K562 (cell line): ENCODE data around the gene MYL3. TPM values are rescaled to one million over a fixed set of nuclear protein-coding genes. Genes with fewer than 3 reads are reported as not detected.

Experiments used
- ATAC-seq: fragments of 200-7000 bp; cut with Tn5 transposase; 3 replicates; pipeline ENCODE4 v1.9.1; 2020; ENCODE audit warnings: moderate library complexity
- BruUV-seq: library from RNA; stranded (reverse); fragments of 400-500 nt; replicated peaks from 2 replicates; lab custom pipeline; 2021; lab: Mats Ljungman, UMichigan
- CTCF ChIA-PET: fragments of 300-600 bp; formaldehyde crosslinking; extraction: SDS; loops from one replicate; lab custom pipeline; 2021; ENCODE audit warnings: low intra/inter-chr PET ratio; lab: Yijun Ruan, JAX
- POLR2A ChIA-PET: fragments of 300-600, 350-650 bp; sonication (Branson Sonifier 250); formaldehyde crosslinking; extraction: SDS; loops from one replicate; lab custom pipeline; 2021; ENCODE audit warnings: antibody characterized with exemption, inconsistent platforms; lab: Yijun Ruan, JAX
- DNase-seq, 4 experiments: peaks; one replicate each; pipeline versions ENCODE4 v3.0.0 to v3.0.0-alpha.2; 2011 to 2018; ENCODE audit warnings: low spot score in 3 of 4, mixed read lengths in 3 of 4; ENCODE audit errors: extremely low read depth in 1 of 4
- FAIRE-seq: peaks from 2 replicates; lab custom pipeline; 2011; peaks lifted over from hg19 to GRCh38; lab: Jason Lieb, UNC
- H2AFZ ChIP-seq: 2 replicates; pipeline ENCODE4 v1.6.0; 2011; ENCODE audit warnings: low read depth, low read length, control low read depth, inconsistent platforms
- H3K27ac ChIP-seq: fragments of 200-600 bp; 3 replicates; pipeline ENCODE4 v1.8.0; 2011; ENCODE audit warnings: low read depth, mild to moderate bottlenecking, control low read depth, inconsistent platforms, low read length, moderate library complexity, mixed read lengths; ENCODE audit errors: extremely low read depth
- H3K27me3 ChIP-seq, 2 experiments: fragments of 300-600 bp in 1 of 2; 2 replicates in 1 of 2; 3 replicates in 1 of 2; pipeline versions ENCODE4 v1.6.0 to v1.8.0; 2011; ENCODE audit warnings: inconsistent platforms in 2 of 2, low read length in 2 of 2, mild to moderate bottlenecking in 1 of 2, mixed read lengths in 1 of 2, moderate library complexity in 1 of 2; ENCODE audit not compliant: control insufficient read depth in 2 of 2, insufficient read depth in 2 of 2
- H3K36me3 ChIP-seq: fragments of 300-600 bp; 3 replicates; pipeline ENCODE4 v1.8.0; 2011; ENCODE audit warnings: mild to moderate bottlenecking, low read length, inconsistent platforms; ENCODE audit not compliant: control insufficient read depth, insufficient read depth
- H3K4me1 ChIP-seq, 2 experiments: fragments of 200-600 bp in 1 of 2; replicated peaks in 1 of 2; 2 replicates in 1 of 2; 3 replicates in 1 of 2; pipeline versions ENCODE4 v1.5.1 to v1.8.0; 2011; ENCODE audit warnings: inconsistent platforms in 2 of 2, low read length in 2 of 2, mild to moderate bottlenecking in 1 of 2, mixed read lengths in 1 of 2, moderate library complexity in 1 of 2; ENCODE audit not compliant: control insufficient read depth in 2 of 2, insufficient read depth in 2 of 2
- H3K4me2 ChIP-seq: 2 replicates; pipeline ENCODE4 v1.6.1; 2011; ENCODE audit warnings: low read length, control low read depth, inconsistent platforms, mixed read lengths; ENCODE audit not compliant: insufficient read depth
- H3K4me3 ChIP-seq: fragments of 200-600 bp; sonication (generic), shearing (Covaris generic); 2 replicates; pipeline ENCODE4 v1.5.1; 2016; ENCODE audit warnings: control low read depth, inconsistent platforms
- H3K79me2 ChIP-seq: fragments of 200-600 bp; 3 replicates; pipeline ENCODE4 v1.8.0; 2011; ENCODE audit warnings: low read length, inconsistent platforms; ENCODE audit not compliant: control insufficient read depth, insufficient read depth
- H3K9ac ChIP-seq, 2 experiments: 2 replicates each; pipeline versions ENCODE4 v1.6.0 to v1.6.1; 2011; ENCODE audit warnings: low read depth in 2 of 2, low read length in 2 of 2, control low read depth in 1 of 2, inconsistent platforms in 1 of 2, mild to moderate bottlenecking in 1 of 2, mixed read lengths in 1 of 2; ENCODE audit not compliant: insufficient read depth in 1 of 2
- H3K9me1 ChIP-seq: one replicate; pipeline ENCODE4 v1.6.0; 2011; ENCODE audit warnings: inconsistent platforms, mild to moderate bottlenecking, low read length, moderate library complexity; ENCODE audit not compliant: control insufficient read depth, insufficient read depth
- H3K9me3 ChIP-seq: replicated peaks from 2 replicates; pipeline ENCODE4 v1.5.1; 2011; ENCODE audit warnings: low read depth, low read length, inconsistent platforms; ENCODE audit not compliant: control insufficient read depth, insufficient read depth
- H4K20me1 ChIP-seq: replicated peaks from 2 replicates; pipeline ENCODE4 v1.6.1; 2011; ENCODE audit warnings: low read length, inconsistent platforms, mixed read lengths; ENCODE audit not compliant: control insufficient read depth, insufficient read depth
- ATF7 ChIP-seq: fragments of 450-650 bp; IDR thresholded peaks from 2 replicates; pipeline ENCODE4 v1.7.1; 2014; ENCODE audit warnings: mild to moderate bottlenecking, moderate library complexity
- COPS2 ChIP-seq: fragments of 450-650 bp; conservative IDR thresholded peaks from 2 replicates; pipeline ENCODE4 v1.6.1; 2016; ENCODE audit warnings: mild to moderate bottlenecking, moderate library complexity
- FOXJ3 ChIP-seq: sonication (generic); formaldehyde crosslinking; IDR thresholded peaks from 2 replicates; pipeline ENCODE4 v1.4.0; 2020; ENCODE audit warnings: mild to moderate bottlenecking, missing genetic modification reagents
- KLF1 ChIP-seq: fragments of 450-650 bp; IDR thresholded peaks from 2 replicates; pipeline ENCODE4 v1.6.1; 2016; ENCODE audit warnings: missing genetic modification characterization, missing compliant biosample characterization
- NCOA4 ChIP-seq: fragments of 450-650 bp; IDR thresholded peaks from 2 replicates; pipeline ENCODE4 v1.6.1; 2018; ENCODE audit warnings: mild to moderate bottlenecking; ENCODE audit not compliant: partially characterized antibody
- NR2F6 ChIP-seq: fragments of 450-650 bp; formaldehyde crosslinking; IDR thresholded peaks from 2 replicates; pipeline ENCODE4 v1.4.0; 2020; ENCODE audit warnings: mild to moderate bottlenecking
- RNF2 ChIP-seq: sonication (generic); IDR thresholded peaks from 2 replicates; pipeline ENCODE4 v1.6.1; 2016
- SMARCA5 ChIP-seq: fragments of 450-650 bp; IDR thresholded peaks from 2 replicates; pipeline ENCODE4 v1.6.1; 2016
- ZNF239 ChIP-seq: fragments of 250-450 bp; sonication (Bioruptor Pico); IDR thresholded peaks from 2 replicates; pipeline ENCODE4 v1.4.0; 2020; ENCODE audit warnings: mild to moderate bottlenecking
- ZNF561 ChIP-seq: fragments of 450-650 bp; formaldehyde crosslinking; conservative IDR thresholded peaks from 2 replicates; pipeline ENCODE4 v1.4.0; 2020; ENCODE audit warnings: mild to moderate bottlenecking, moderate library complexity
- WGBS: fragments of 100-300 bp; shearing (Covaris generic); methylation state at CpG from one replicate; pipeline ENCODE4 v1.1.6; 2016; ENCODE audit warnings: low coverage, mixed read lengths; ENCODE audit not compliant: insufficient coverage; ENCODE audit errors: missing lambda C conversion rate; 5-methylcytosine and 5-hydroxymethylcytosine counted together
- in situ Hi-C: fragments of 300-500 bp; cut with MboI; formaldehyde crosslinking; loops from 4 replicates; pipeline ENCODE4 v1.15.0; 2018; ENCODE audit warnings: inconsistent platforms, mixed read lengths
- intact Hi-C: fragments of 100-400 bp; cut with micrococcal nuclease; formaldehyde crosslinking; loops from 2 replicates; pipeline ENCODE4 v1.14.2; 2022
- polyA plus RNA-seq, 8 experiments: library from polyadenylated mRNA; depleted of rRNA in 4 of 8; stranded (reverse) in 5 of 8; unstranded in 3 of 8; fragments of >200 nt; fragmentation: Nextera tagmentation in 2 of 8; fragmentation: Illumina TruSeq in 1 of 8; extraction: Ambion mirVana in 2 of 8; extraction: Trizol in 1 of 8; gene quantifications; 2 replicates each; pipeline versions ENCODE4 v1.2.1 to v1.2.3, GENCODE V29; 2011 to 2014; ENCODE audit warnings: inconsistent platforms in 1 of 8, missing spikeins in 1 of 8
- total RNA-seq, 7 experiments: library from RNA; depleted of rRNA in 6 of 7; stranded (reverse); fragments of >200 nt in 6 of 7; fragmentation: Illumina TruSeq in 2 of 7; extraction: Trizol in 2 of 7; gene quantifications; 2 replicates each; pipeline versions ENCODE4 v1.2.1 to v1.2.3, GENCODE V29; 2011 to 2021; ENCODE audit warnings: low replicate concordance in 1 of 7
- TF ChIP-seq, protein P1 (sequence below): sonication (generic); formaldehyde crosslinking; IDR thresholded peaks from 2 replicates; pipeline ENCODE4 v1.9.0; 2022; ENCODE audit warnings: mild to moderate bottlenecking, missing genetic modification reagents
- TF ChIP-seq, protein P2 (sequence below), 2 experiments: fragments of 250-450 bp in 1 of 2; fragments of 450-650 bp in 1 of 2; sonication (Bioruptor Pico) in 1 of 2; IDR thresholded peaks; 2 replicates each; pipeline versions ENCODE4 v1.6.1 to v1.8.0; 2016 to 2021; ENCODE audit warnings: mild to moderate bottlenecking in 2 of 2, moderate library complexity in 2 of 2, missing compliant biosample characterization in 1 of 2, missing genetic modification characterization in 1 of 2
- TF ChIP-seq, protein P3 (sequence below), 2 experiments: fragments of 450-650 bp; conservative IDR thresholded peaks; 2 replicates each; pipeline ENCODE4 v1.6.1; 2017; ENCODE audit warnings: mild to moderate bottlenecking in 2 of 2, moderate library complexity in 2 of 2

Gene MYL3
- total and polyA plus RNA-seq, 9 of the 15 experiments (the other 6 are each of a cell fraction or from before 2014, with no cell fraction given), result 0.14 to 0.45 TPM; not detected in 7

DNA sequence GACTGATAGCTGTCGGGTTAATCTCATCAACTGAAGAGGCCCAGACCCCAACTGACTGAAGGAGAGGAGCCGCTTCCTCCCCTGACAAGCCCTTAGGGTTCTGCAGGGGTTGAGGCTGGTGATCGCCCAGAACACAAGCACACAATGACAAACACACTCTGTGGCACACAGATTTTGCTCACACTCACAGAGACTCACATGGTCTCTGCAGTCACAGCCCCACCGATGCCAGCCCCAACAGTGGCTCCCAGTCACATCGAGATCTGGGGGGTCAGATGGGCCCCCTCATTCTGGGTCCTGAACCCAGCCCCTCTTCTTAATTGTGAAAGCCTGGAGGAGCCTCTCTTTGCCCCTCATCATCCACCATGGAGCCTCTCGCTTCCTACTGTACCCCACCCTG, 31.0 kb upstream of the MYL3 start:
- ATAC-seq (no peak), DNase-seq (no peak), FAIRE-seq (no peak)
- in situ Hi-C loops, result no loop called here
- Histone ChIP-seq H3K4me3 (no peak overlapping the region), H2AFZ (no peak overlapping the region), H3K9me1 (no peaks in the 10 kb centered on the region), H3K36me3 (no peaks in the 10 kb centered on the region), H3K27me3 (peaks cover 20 to 62% of the 10 kb centered on the region in 2 experiments; a peak in 4 of 5 replicates), H4K20me1 (peaks cover 36% of the 10 kb centered on the region), H3K9me3 (no peaks in the 10 kb centered on the region), H3K4me1 (peaks cover 0 to 38% of the 10 kb centered on the region in 2 experiments; a peak in 3 of 5 replicates), H3K9ac (no peak overlapping the region), H3K79me2 (no peaks in the 10 kb centered on the region), H3K4me2 (no peak overlapping the region), H3K27ac (no peak overlapping the region)
- intact Hi-C loops, result no loop called here
- ChIA-PET POLR2A (no interaction called here), CTCF (interaction anchor here (1.3 to 3.2 kb wide), 3 partner anchors 28 to 189 kb away, joined by 3 to 27 read pairs (median 5); no protein-coding TSS in a partner anchor)
- no TSS peak for BruUV-seq
- TF ChIP-seq ZNF561 (CRISPR knock-in tag), result no peak
- TF ChIP-seq, protein P1, sequence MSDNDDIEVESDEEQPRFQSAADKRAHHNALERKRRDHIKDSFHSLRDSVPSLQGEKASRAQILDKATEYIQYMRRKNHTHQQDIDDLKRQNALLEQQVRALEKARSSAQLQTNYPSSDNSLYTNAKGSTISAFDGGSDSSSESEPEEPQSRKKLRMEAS (CRISPR knock-in tag), result 0 out of 2 replicates have a peak, but pooled peaks have one; percentile 18
- WGBS, result 7% methylated on average over 5 of the region's 6 CpGs

DNA sequence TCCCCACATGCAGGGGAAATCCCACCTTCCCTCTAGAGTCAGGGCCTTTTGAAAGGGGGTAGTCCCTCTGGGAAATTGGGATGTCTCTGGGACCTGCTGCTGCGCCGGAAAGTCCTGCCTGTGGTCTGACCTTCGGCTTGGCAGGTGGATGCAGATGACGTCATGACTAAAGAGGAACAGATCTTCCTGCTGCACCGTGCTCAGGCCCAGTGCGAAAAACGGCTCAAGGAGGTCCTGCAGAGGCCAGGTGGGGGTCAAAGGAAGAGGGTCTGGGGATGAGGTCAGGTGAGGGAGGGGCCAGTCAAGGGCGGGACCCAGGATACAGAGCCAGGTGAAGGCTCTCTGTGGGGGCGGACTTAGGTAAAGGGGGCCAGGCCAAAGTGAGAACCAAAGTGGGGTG, 30.5 kb upstream of the MYL3 start:
- Histone ChIP-seq H3K9me1 (no peaks in the 10 kb centered on the region), H3K9me3 (no peaks in the 10 kb centered on the region), H4K20me1 (peaks cover 36% of the 10 kb centered on the region), H3K79me2 (no peaks in the 10 kb centered on the region), H3K4me2 (no peak overlapping the region), H3K36me3 (no peaks in the 10 kb centered on the region), H2AFZ (no peak overlapping the region), H3K4me1 (peaks cover 0 to 34% of the 10 kb centered on the region in 2 experiments; a peak in 3 of 5 replicates), H3K27ac (no peak overlapping the region), H3K4me3 (no peak overlapping the region), H3K27me3 (peaks cover 20 to 62% of the 10 kb centered on the region in 2 experiments; a peak in 4 of 5 replicates), H3K9ac (no peak overlapping the region)
- DNase-seq (no peak), ATAC-seq (no peak), FAIRE-seq (no peak)
- intact Hi-C loops (no loop called here), in situ Hi-C loops (no loop called here)
- ChIA-PET POLR2A (no interaction called here), CTCF (interaction anchor here (1.3 to 3.2 kb wide), 2 partner anchors 48 to 188 kb away, joined by 3 to 27 read pairs; no protein-coding TSS in a partner anchor)
- WGBS, result 3% methylated on average over 9 of the region's 9 CpGs
- no TSS peak for BruUV-seq
- TF ChIP-seq ATF7, result peak; percentile 94
- TF ChIP-seq NCOA4, result no peak
- no peak for TF ChIP-seq RNF2
- TF ChIP-seq KLF1 (tag), result no peak
- no peak for TF ChIP-seq COPS2
- peak; percentile 45; the same call in 1 of the 2 replicates for TF ChIP-seq SMARCA5
- TF ChIP-seq ZNF239 (CRISPR knock-in tag), result no peak
- TF ChIP-seq, protein P2, sequence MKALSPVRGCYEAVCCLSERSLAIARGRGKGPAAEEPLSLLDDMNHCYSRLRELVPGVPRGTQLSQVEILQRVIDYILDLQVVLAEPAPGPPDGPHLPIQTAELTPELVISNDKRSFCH (CRISPR knock-in tag; IDR thresholded peaks at IDR 0.05), result no peak
- TF ChIP-seq, protein P2 (tag; IDR thresholded peaks at IDR 0.05), result no peak
- TF ChIP-seq, protein P3, sequence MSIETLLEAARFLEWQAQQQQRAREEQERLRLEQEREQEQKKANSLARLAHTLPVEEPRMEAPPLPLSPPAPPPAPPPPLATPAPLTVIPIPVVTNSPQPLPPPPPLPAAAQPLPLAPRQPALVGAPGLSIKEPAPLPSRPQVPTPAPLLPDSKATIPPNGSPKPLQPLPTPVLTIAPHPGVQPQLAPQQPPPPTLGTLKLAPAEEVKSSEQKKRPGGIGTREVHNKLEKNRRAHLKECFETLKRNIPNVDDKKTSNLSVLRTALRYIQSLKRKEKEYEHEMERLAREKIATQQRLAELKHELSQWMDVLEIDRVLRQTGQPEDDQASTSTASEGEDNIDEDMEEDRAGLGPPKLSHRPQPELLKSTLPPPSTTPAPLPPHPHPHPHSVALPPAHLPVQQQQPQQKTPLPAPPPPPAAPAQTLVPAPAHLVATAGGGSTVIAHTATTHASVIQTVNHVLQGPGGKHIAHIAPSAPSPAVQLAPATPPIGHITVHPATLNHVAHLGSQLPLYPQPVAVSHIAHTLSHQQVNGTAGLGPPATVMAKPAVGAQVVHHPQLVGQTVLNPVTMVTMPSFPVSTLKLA (conservative IDR thresholded peaks at IDR 0.05), result no peak
- TF ChIP-seq NR2F6 (CRISPR knock-in tag), result no peak
- TF ChIP-seq FOXJ3, result no peak
